B cell (primary cell): ENCODE data around the gene NKX2-3. TPM values are rescaled to one million over a fixed set of nuclear protein-coding genes. Genes with fewer than 3 reads are reported as not detected.
A peak's percentile ranks its signal among the peaks of the same experiment; 100 is the strongest.

Source experiments
- ATAC-seq: fragments of 200-7000 bp; cut with Tn5 transposase; one replicate; pipeline ENCODE4 v1.10.0; 2021; ENCODE audit warnings: low read depth, mild to moderate bottlenecking, moderate number of reproducible peaks, moderate library complexity
- CTCF ChIA-PET: fragments of 350-600 bp; sonication (Branson Sonifier 250); formaldehyde crosslinking; loops from one replicate; lab custom pipeline; 2021; ENCODE audit warnings: antibody characterized with exemption, inconsistent platforms; lab: Charles Lee
- POLR2A ChIA-PET: fragments of 350-600 bp; sonication (Branson Sonifier 250); formaldehyde crosslinking; loops from one replicate; lab custom pipeline; 2021; ENCODE audit warnings: antibody characterized with exemption; lab: Charles Lee
- DNase-seq: peaks from one replicate; pipeline ENCODE4 v3.0.0; 2013
- H2AFZ ChIP-seq: 2 replicates; pipeline ENCODE4 v1.6.1; 2012; ENCODE audit warnings: mild to moderate bottlenecking, low read depth, low read length; ENCODE audit not compliant: insufficient read depth, poor library complexity, severe bottlenecking
- H3K27ac ChIP-seq, 2 donors: 1 replicate in 1 of 2; 2 replicates in 1 of 2; pipeline ENCODE4 v1.5.1; 2012 to 2013; ENCODE audit warnings: low read length in 2 of 2, mild to moderate bottlenecking in 2 of 2, moderate library complexity in 1 of 2
- H3K27me3 ChIP-seq, 4 experiments: fragments of 200-600 bp in 1 of 4; sonication (generic) in 1 of 4; replicated peaks in 1 of 4; 1 replicate in 2 of 4; 2 replicates in 2 of 4; pipeline versions ENCODE4 v1.6.1 to v1.7.0; 2013 to 2016; ENCODE audit warnings: low read length in 3 of 4, mild to moderate bottlenecking in 2 of 4, mixed read lengths in 1 of 4, moderate library complexity in 1 of 4; ENCODE audit not compliant: insufficient read depth in 4 of 4, control insufficient read depth in 3 of 4; ENCODE audit errors: control extremely low read depth in 1 of 4
- H3K36me3 ChIP-seq, 2 experiments: replicated peaks in 1 of 2; 1 replicate in 1 of 2; 2 replicates in 1 of 2; pipeline versions ENCODE4 v1.6.1 to v1.7.1; 2013; ENCODE audit warnings: low read length in 1 of 2; ENCODE audit not compliant: insufficient read depth in 2 of 2, control insufficient read depth in 1 of 2; ENCODE audit errors: control extremely low read depth in 1 of 2, extremely low read depth in 1 of 2
- H3K4me1 ChIP-seq, 2 donors: fragments of 200-600 bp in 1 of 2; sonication (generic) in 1 of 2; 1 replicate in 1 of 2; 2 replicates in 1 of 2; pipeline versions ENCODE4 v1.5.1 to v1.6.1; 2013 to 2017; ENCODE audit warnings: low read length in 2 of 2; ENCODE audit not compliant: control insufficient read depth in 2 of 2, insufficient read depth in 2 of 2
- H3K4me2 ChIP-seq: replicated peaks from 2 replicates; pipeline ENCODE3; 2012; ENCODE audit warnings: mild to moderate bottlenecking, low read depth, low read length; ENCODE audit not compliant: poor library complexity, severe bottlenecking
- H3K4me3 ChIP-seq, 5 experiments: fragments of 200-600 bp in 1 of 5; sonication (generic) in 1 of 5; 1 replicate in 3 of 5; 2 replicates in 2 of 5; pipeline versions ENCODE4 v1.5.1 to v1.7.0; 2011 to 2016; ENCODE audit warnings: low read length in 4 of 5, mild to moderate bottlenecking in 4 of 5, low read depth in 2 of 5, control low read depth in 1 of 5, moderate library complexity in 1 of 5; ENCODE audit not compliant: insufficient read depth in 1 of 5; ENCODE audit errors: control extremely low read depth in 1 of 5, extremely low read depth in 1 of 5
- H3K79me2 ChIP-seq: fragments of 200-600 bp; sonication (generic); one replicate; pipeline ENCODE4 v1.6.0; 2016; ENCODE audit warnings: low read length; ENCODE audit not compliant: control insufficient read depth, insufficient read depth
- H3K9ac ChIP-seq: fragments of 200-600 bp; sonication (generic); 2 replicates; pipeline ENCODE4 v1.6.1; 2017; ENCODE audit warnings: mild to moderate bottlenecking, low read length, moderate library complexity
- H3K9me3 ChIP-seq, 3 donors: one replicate each; pipeline versions ENCODE4 v1.6.1 to v1.7.1; 2013; ENCODE audit warnings: low read length in 2 of 3; ENCODE audit not compliant: control insufficient read depth in 2 of 3, insufficient read depth in 1 of 3; ENCODE audit errors: control extremely low read depth in 1 of 3
- H4K20me1 ChIP-seq: 2 replicates; pipeline ENCODE4 v1.6.0; 2012; ENCODE audit warnings: mild to moderate bottlenecking, low read length; ENCODE audit not compliant: insufficient read depth, control insufficient read depth, poor library complexity, severe bottlenecking
- H3K27ac Mint-ChIP-seq: one replicate; pipeline ENCODE4 v1.8.0; 2021; ENCODE audit warnings: mixed read lengths
- H3K27me3 Mint-ChIP-seq: one replicate; pipeline ENCODE4 v1.8.0; 2021; ENCODE audit warnings: mixed read lengths
- H3K4me1 Mint-ChIP-seq: one replicate; pipeline ENCODE4 v1.8.0; 2021; ENCODE audit warnings: mixed read lengths
- H3K4me3 Mint-ChIP-seq: one replicate; pipeline ENCODE4 v1.8.0; 2021; ENCODE audit warnings: mixed read lengths
- H3K9me3 Mint-ChIP-seq: one replicate; pipeline ENCODE4 v1.8.0; 2022; ENCODE audit warnings: mixed read lengths; ENCODE audit not compliant: insufficient read depth
- CTCF ChIP-seq: fragments of 200-600 bp; IDR thresholded peaks from one replicate; pipeline ENCODE4 v1.8.0; 2022; ENCODE audit warnings: antibody characterized with exemption, mild to moderate bottlenecking
- EZH2 ChIP-seq: IDR thresholded peaks from 2 replicates; pipeline ENCODE4 v1.6.1; 2012; ENCODE audit warnings: borderline replicate concordance, low read depth, mild to moderate bottlenecking, moderate library complexity, low read length; ENCODE audit not compliant: insufficient read depth, poor library complexity, severe bottlenecking
- WGBS: methylation state at CpG from one replicate; pipeline ENCODE4 v1.1.5; 2013; ENCODE audit warnings: missing lambda C conversion rate; ENCODE audit not compliant: insufficient coverage; 5-methylcytosine and 5-hydroxymethylcytosine counted together
- intact Hi-C: fragments of 100-400 bp; cut with micrococcal nuclease; formaldehyde crosslinking; loops from one replicate; pipeline ENCODE4 v1.10.0; 2022
- polyA plus RNA-seq: library from polyadenylated mRNA; depleted of rRNA; stranded (reverse); fragments of >200 nt; gene quantifications from 2 replicates; pipeline ENCODE4 v1.2.3, GENCODE V29; 2012
- total RNA-seq, 2 donors: library from RNA; stranded (reverse); fragments of 120-200 nt in 1 of 2; gene quantifications; 1 replicate in 1 of 2; 2 replicates in 1 of 2; pipeline versions ENCODE4 v1.2.3 to v1.2.4, GENCODE V29; 2013 to 2022

Gene NKX2-3
- total and polyA plus RNA-seq, 2 donors (not counting 1 experiment from before 2014, with no cell fraction given), result not detected

GRCh38 chr10:99519690-99520039 is 13.1 kb upstream of the NKX2-3 start:
- Histone ChIP-seq H3K4me1 (peaks cover 17 to 20% of the 10 kb centered on the region in 2 donors), H3K9ac (no peak overlapping the region), H3K79me2 (no peaks in the 10 kb centered on the region), H3K36me3 (no peaks in the 10 kb centered on the region), H3K27ac (no peak overlapping the region), H3K27me3 (peaks cover 0 to 55% (median 31%) of the 10 kb centered on the region in 4 experiments), H4K20me1 (no peaks in the 10 kb centered on the region), H2AFZ (no peak overlapping the region), H3K4me3 (no peak overlapping the region), H3K9me3 (peaks cover 0 to 20% (median 0%) of the 10 kb centered on the region in 3 donors), H3K4me2 (no peak overlapping the region)
- TF ChIP-seq EZH2, result no peak
- TF ChIP-seq CTCF, result no peak
- peaks cover 68% of the 10 kb centered on the region for H3K27me3 Mint-ChIP-seq
- ChIA-PET CTCF (no interaction called here), POLR2A (no interaction called here)
- H3K27ac Mint-ChIP-seq, result no peak overlapping the region
- no peaks in the 10 kb centered on the region for H3K9me3 Mint-ChIP-seq
- ATAC-seq (no peak), DNase-seq (no peak)
- H3K4me1 Mint-ChIP-seq, result peaks cover 10% of the 10 kb centered on the region
- no peak overlapping the region for H3K4me3 Mint-ChIP-seq
- intact Hi-C loops, result no loop called here
- WGBS, result 35% methylated on average over 4 of the region's 7 CpGs

GRCh38 chr10:99520040-99520846 is 12.5 kb upstream of the NKX2-3 start:
- H3K9me3 ChIP-seq, result peaks cover 0 to 20% (median 0%) of the 10 kb centered on the region in 3 donors
- no peak overlapping the region for H3K9ac ChIP-seq
- H3K27ac ChIP-seq, result no peak overlapping the region
- no peaks in the 10 kb centered on the region for H3K36me3 ChIP-seq
- H3K27me3 ChIP-seq, result peaks cover 0 to 56% (median 33%) of the 10 kb centered on the region in 4 experiments
- CTCF ChIA-PET, result no interaction called here
- TF ChIP-seq EZH2, result no peak
- no peak for TF ChIP-seq CTCF
- H3K4me2 ChIP-seq, result peak overlapping the region; percentile 40
- 9% methylated on average over 44 of the region's 48 CpGs for WGBS
- peaks cover 10% of the 10 kb centered on the region for H3K4me1 Mint-ChIP-seq
- H3K27me3 Mint-ChIP-seq, result peaks cover 70% of the 10 kb centered on the region
- DNase-seq (peak; percentile 31), ATAC-seq (no peak)
- intact Hi-C loops, result no loop called here
- H3K4me3 Mint-ChIP-seq, result no peak overlapping the region
- no peaks in the 10 kb centered on the region for H3K79me2 ChIP-seq
- H3K27ac Mint-ChIP-seq, result no peak overlapping the region
- H3K9me3 Mint-ChIP-seq, result no peaks in the 10 kb centered on the region
- H3K4me3 ChIP-seq, result no peak overlapping the region
- H3K4me1 ChIP-seq, result peaks cover 17 to 20% of the 10 kb centered on the region in 2 donors
- no peaks in the 10 kb centered on the region for H4K20me1 ChIP-seq
- peak overlapping the region; percentile 38 for H2AFZ ChIP-seq
- POLR2A ChIA-PET, result no interaction called here
